ENCODE data around the gene ZNF19. TPM values are rescaled to one million over a fixed set of nuclear protein-coding genes. Genes with fewer than 3 reads are reported as not detected.

The ZNF19 gene
- total RNA-seq, 1 experiment from 2014 or later: 5.4 TPM

- TF ChIP-seq TCF7L2 (IDR thresholded peaks at IDR 0.05; ENCODE audit: borderline replicate concordance, extremely low read depth, insufficient read depth, insufficient read length) (no peak), POLR2AphosphoS5 (IDR thresholded peaks at IDR 0.05; ENCODE audit: low read depth, low read length) (no peak)
Measured at GRCh38 chr16:71431176-71431575, 57.9 kb downstream of the ZNF19 start (continued).

DNA sequence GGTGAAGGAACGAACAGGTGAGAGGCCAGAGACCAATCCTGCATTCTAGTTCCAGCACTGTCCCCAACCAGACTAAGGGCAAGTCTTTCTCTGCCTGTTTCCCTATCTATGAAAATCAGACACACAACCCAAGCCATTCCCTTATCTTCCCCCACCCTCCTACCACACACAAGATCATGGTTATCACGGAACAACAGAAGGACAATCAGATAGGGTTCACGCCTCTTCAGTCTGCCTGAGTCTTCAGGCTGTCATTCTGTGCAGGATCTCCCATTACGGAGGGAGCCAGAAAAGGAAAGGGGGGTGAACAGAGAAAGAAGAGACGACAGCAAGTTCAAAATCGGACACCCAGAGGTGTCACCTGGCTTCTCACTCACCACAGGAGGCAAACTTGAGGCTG lies 58.4 kb downstream of the ZNF19 start:
- no peak overlapping the region for H3K27ac ChIP-seq (ENCODE audit: low read depth, low read length)
- no peak for DNase-seq (ENCODE audit: low read depth, low spot score)
- H3K4me1 ChIP-seq (ENCODE audit: control insufficient read depth in 1 of 2, insufficient read depth in 2 of 2, low read length in 2 of 2): peaks cover 4 to 14% of the 10 kb centered on the region in 2 experiments; a peak in 3 of 4 replicates
- intact Hi-C loops (cut with micrococcal nuclease): no loop called here
- TF ChIP-seq ZBTB33 (IDR thresholded peaks at IDR 0.05; ENCODE audit: extremely low read depth, insufficient replicate concordance, low read length): no peak
- no peak for TF ChIP-seq POLR2AphosphoS5 (IDR thresholded peaks at IDR 0.05; ENCODE audit: low read depth, low read length)
- no peak for TF ChIP-seq EGR1 (IDR thresholded peaks at IDR 0.05; ENCODE audit: low read depth)
- TF ChIP-seq CBX3 (IDR thresholded peaks at IDR 0.05; ENCODE audit: low read depth): no peak
- TF ChIP-seq CTCF (IDR thresholded peaks at IDR 0.05 in 2 of 3, conservative IDR thresholded peaks at IDR 0.05 in 1 of 3; ENCODE audit: borderline replicate concordance in 1 of 3, insufficient read depth in 1 of 3, low read depth in 2 of 3, low read length in 2 of 3): no peak
- no peak for TF ChIP-seq TCF7L2 (IDR thresholded peaks at IDR 0.05; ENCODE audit: borderline replicate concordance, extremely low read depth, insufficient read depth, insufficient read length)
- no peak for TF ChIP-seq POLR2A (IDR thresholded peaks at IDR 0.05; ENCODE audit: borderline replicate concordance, extremely low read depth, insufficient read depth, insufficient read length)
- TF ChIP-seq REST (IDR thresholded peaks at IDR 0.05; ENCODE audit: low read depth): no peak
- TF ChIP-seq RAD21 (IDR thresholded peaks at IDR 0.05; ENCODE audit: low read depth): no peak
- TF ChIP-seq MAX (IDR thresholded peaks at IDR 0.05): no peak
- no peak for TF ChIP-seq SIN3A (IDR thresholded peaks at IDR 0.05; ENCODE audit: low read depth)
- no peak for TF ChIP-seq SRF (IDR thresholded peaks at IDR 0.05; ENCODE audit: low read depth)
- TF ChIP-seq ATF3 (IDR thresholded peaks at IDR 0.05): no peak
- no peaks in the 10 kb centered on the region for H3K79me2 ChIP-seq (ENCODE audit: insufficient read depth, low read length)
- H3K9me3 ChIP-seq (ENCODE audit: control insufficient read depth in 1 of 2, insufficient read depth in 1 of 2, low read depth in 1 of 2, low read length in 2 of 2): peaks cover 0 to 7% of the 10 kb centered on the region in 2 experiments; a peak in 1 of 4 replicates
- no peaks in the 10 kb centered on the region for H3K27me3 ChIP-seq (ENCODE audit: insufficient read depth, low read length)
- no peak overlapping the region for H2AFZ ChIP-seq (ENCODE audit: low read depth, low read length, poor library complexity, severe bottlenecking)
- H3K4me3 ChIP-seq (replicated peaks in 1 of 2; ENCODE audit: low read depth in 1 of 2, low read length in 2 of 2): no peak overlapping the region
- CTCF ChIA-PET: no interaction called here
- H4K20me1 ChIP-seq (ENCODE audit: insufficient read depth): no peaks in the 10 kb centered on the region
- no peaks in the 10 kb centered on the region for H3K36me3 ChIP-seq (ENCODE audit: control insufficient read depth in 1 of 2, insufficient read depth in 2 of 2, low read length in 2 of 2)
- RAD21 ChIA-PET (ENCODE audit: low non-redundant PET in 1 of 2, low total read pairs in 2 of 2, uncharacterized antibody in 2 of 2, unreplicated experiment in 2 of 2): no interaction called here
- H3K9ac ChIP-seq (ENCODE audit: low read length): no peak overlapping the region
- ATAC-seq: no peak
- no TSS peak for BruUV-seq (replicated peaks)
- no peaks in the 10 kb centered on the region for H3K9me2 ChIP-seq (ENCODE audit: insufficient read depth)
- no peak overlapping the region for H3K4me2 ChIP-seq (ENCODE audit: low read length)
- POLR2A ChIA-PET: no interaction called here
